ENCODE data around the gene TMEM61. TPM values are rescaled to one million over a fixed set of nuclear protein-coding genes. Genes with fewer than 3 reads are reported as not detected.

TMEM61 gene
- 0.71 TPM for total RNA-seq

GRCh38 chr1:54980528-54981241 is at the start of gene TMEM61:
TSS of gene TMEM61 (plus strand) at chr1:54980628. CDS start at chr1:54981066, 438 bp downstream.

GRCh38 chr1:54998677-54999076 is 18.2 kb downstream of the TMEM61 start, which contains the start of gene BSND:
TSS of gene BSND (plus strand) at chr1:54998933. CDS start at chr1:54999187, 254 bp downstream.

GRCh38 chr1:55039342-55040082 is 59.1 kb downstream of the TMEM61 start, which contains the start of gene PCSK9:
TSS of gene PCSK9 (plus strand) at chr1:55039548. CDS start at chr1:55039838, 290 bp downstream.

Other genes starting within 250 kb of the TMEM61 start
- 8.4 TPM for gene PARS2, start 216.1 kb upstream of the TMEM61 start, total RNA-seq
- 3.2 TPM for gene TTC22, start 179.3 kb upstream of the TMEM61 start, total RNA-seq
- 34.9 TPM for gene DHCR24, start 93.4 kb upstream of the TMEM61 start, total RNA-seq
- gene BSND, start 18.3 kb downstream of the TMEM61 start, total RNA-seq: not detected
- 1.1 TPM for gene PCSK9, start 58.9 kb downstream of the TMEM61 start, total RNA-seq
- gene USP24, start 234.7 kb downstream of the TMEM61 start, total RNA-seq: 80.5 TPM